Measurements from ENCODE around the gene TRIP13. TPM values are rescaled to one million over a fixed set of nuclear protein-coding genes. Genes with fewer than 3 reads are reported as not detected.

The TRIP13 gene
- total RNA-seq, 2 experiments from 2014 or later: 43.4 to 45.8 TPM

- CTCF ChIA-PET: no interaction called here
- POLR2A ChIA-PET: no interaction called here
Observed at GRCh38 chr5:854217-854616, 38.5 kb upstream of the TRIP13 start.

- ChIA-PET POLR2A (no interaction called here), CTCF (no interaction called here)
Observed at GRCh38 chr5:854966-855743, 37.5 kb upstream of the TRIP13 start.

- ChIA-PET POLR2A (no interaction called here), CTCF (no interaction called here)
Observed at GRCh38 chr5:855771-856530, 36.7 kb upstream of the TRIP13 start.

GRCh38 chr5:856531-857425 lies 35.9 kb upstream of the TRIP13 start:
- CTCF ChIA-PET: no interaction called here
- POLR2A ChIA-PET: no interaction called here

GRCh38 chr5:858726-859125 lies 34.0 kb upstream of the TRIP13 start:
- ChIA-PET CTCF (no interaction called here), POLR2A (no interaction called here)

- POLR2A ChIA-PET: no interaction called here
- CTCF ChIA-PET: no interaction called here
Observed at GRCh38 chr5:859391-859790, 33.3 kb upstream of the TRIP13 start.

GRCh38 chr5:859798-860296 lies 32.8 kb upstream of the TRIP13 start:
- ChIA-PET CTCF (no interaction called here), POLR2A (no interaction called here)

GRCh38 chr5:860506-861150 lies 32.1 kb upstream of the TRIP13 start:
- ChIA-PET CTCF (no interaction called here), POLR2A (interaction anchor here (0.6 kb wide), 1 partner anchor 316 kb away, joined by 3 read pairs; no protein-coding TSS in a partner anchor)

GRCh38 chr5:861442-862366 lies 31.0 kb upstream of the TRIP13 start:
- CTCF ChIA-PET: no interaction called here

GRCh38 chr5:862367-863243 lies 30.1 kb upstream of the TRIP13 start:
- ChIA-PET POLR2A (no interaction called here), CTCF (no interaction called here)

More at GRCh38 chr5:861442-862366, 31.0 kb upstream of the TRIP13 start:
- POLR2A ChIA-PET: no interaction called here

GRCh38 chr5:863244-863805 lies 29.4 kb upstream of the TRIP13 start:
- POLR2A ChIA-PET: no interaction called here
- CTCF ChIA-PET: no interaction called here

GRCh38 chr5:864492-865167 lies 28.1 kb upstream of the TRIP13 start:
- CTCF ChIA-PET: no interaction called here
- POLR2A ChIA-PET: no interaction called here

GRCh38 chr5:865168-865521 lies 27.5 kb upstream of the TRIP13 start:
- ChIA-PET CTCF (no interaction called here), POLR2A (no interaction called here)

GRCh38 chr5:865771-866170 lies 26.9 kb upstream of the TRIP13 start:
- CTCF ChIA-PET: no interaction called here
- POLR2A ChIA-PET: no interaction called here

- POLR2A ChIA-PET: no interaction called here
- CTCF ChIA-PET: no interaction called here
Observed at GRCh38 chr5:867300-867870, 25.3 kb upstream of the TRIP13 start.

- ChIA-PET POLR2A (no interaction called here), CTCF (no interaction called here)
Observed at GRCh38 chr5:868428-869135, 24.1 kb upstream of the TRIP13 start.
